Measurements from ENCODE around the gene TMOD2. TPM values are rescaled to one million over a fixed set of nuclear protein-coding genes. Genes with fewer than 3 reads are reported as not detected.

Gene TMOD2
- total and polyA plus RNA-seq, 2 of the 8 experiments (the other 6 are each of a cell fraction or from before 2014, with no cell fraction given): 0.80 to 6.5 TPM

DNA sequence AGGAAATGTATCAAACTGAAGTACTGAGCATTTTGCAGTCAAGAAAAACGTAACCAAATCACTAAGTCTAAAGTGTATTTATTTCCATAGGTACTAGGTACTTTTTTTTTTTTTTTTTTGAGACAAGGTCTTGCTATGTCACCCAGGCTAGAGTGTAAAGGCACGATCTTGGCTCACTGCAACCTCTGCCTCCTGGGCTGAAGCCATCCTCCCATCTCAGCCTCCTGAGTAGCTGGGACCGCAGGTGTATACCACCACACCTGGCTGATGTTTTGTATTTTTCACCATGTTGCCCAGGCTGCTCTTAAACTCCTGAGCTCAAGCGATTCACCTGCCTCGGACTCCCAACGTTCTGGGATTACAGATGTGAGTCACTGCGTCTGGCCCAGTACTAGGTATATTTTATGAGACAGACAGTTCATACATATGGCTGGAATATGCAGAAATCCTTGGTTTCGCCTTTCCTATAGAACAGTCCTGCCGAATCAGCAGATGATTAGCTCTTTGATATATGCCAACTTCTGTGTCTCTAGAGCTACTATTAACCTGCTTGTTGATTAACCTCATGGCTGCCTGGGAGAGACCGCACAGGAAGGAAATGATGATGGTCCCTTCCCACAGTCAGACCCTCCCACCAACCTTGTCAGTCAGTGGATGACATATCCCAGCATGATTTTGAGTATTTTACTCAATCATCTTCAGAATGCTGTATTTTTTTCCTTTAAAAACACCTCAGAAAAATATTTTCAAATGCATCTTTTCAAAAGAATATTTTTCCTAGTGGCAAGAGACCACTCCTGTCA, 110.4 kb downstream of the TMOD2 start:
- Histone ChIP-seq H2BK15ac (ENCODE audit: low read length) (no peak overlapping the region), H3K9ac (replicated peaks in 1 of 4; ENCODE audit: extremely low read depth in 1 of 4, low read depth in 3 of 4, low read length in 3 of 4) (no peak overlapping the region), H2BK20ac (ENCODE audit: low read length) (no peak overlapping the region), H3K56ac (replicated peaks; ENCODE audit: insufficient read length, low read depth, low read length) (no peak overlapping the region), H4K5ac (ENCODE audit: insufficient read length, low read depth, low read length) (no peak overlapping the region), H3K27ac (ENCODE audit: low read depth, low read length) (no peak overlapping the region), H3K79me1 (ENCODE audit: low read depth, low read length) (no peaks in the 10 kb centered on the region), H3K4me3 (ENCODE audit: extremely low read depth in 1 of 4, insufficient read depth in 2 of 4, low read depth in 3 of 4, low read length in 4 of 4) (no peak overlapping the region), H3K36me3 (ENCODE audit: control insufficient read depth in 2 of 4, insufficient read depth in 4 of 4, low read length in 3 of 4) (no peaks in the 10 kb centered on the region; a peak in 2 of 8 replicates), H3K4ac (replicated peaks; ENCODE audit: insufficient read length, low read depth, low read length) (no peak overlapping the region), H3K4me2 (ENCODE audit: insufficient read depth in 1 of 2, low read depth in 2 of 2, low read length in 2 of 2) (no peak overlapping the region), H3K18ac (ENCODE audit: extremely low read depth, low read length) (no peak overlapping the region), H3K9me3 (ENCODE audit: insufficient read depth in 2 of 2, low read depth in 1 of 2, low read length in 1 of 2) (no peaks in the 10 kb centered on the region), H3K4me1 (replicated peaks in 1 of 4; ENCODE audit: control insufficient read depth in 3 of 4, insufficient read depth in 4 of 4, low read length in 3 of 4) (peaks cover 0 to 11% (median 7%) of the 10 kb centered on the region in 4 experiments; a peak in 5 of 7 replicates), H2BK12ac (ENCODE audit: low read depth, low read length) (no peak overlapping the region), H4K20me1 (replicated peaks in 1 of 2; ENCODE audit: control insufficient read depth in 1 of 2, insufficient read depth in 2 of 2, low read length in 2 of 2) (no peaks in the 10 kb centered on the region), H4K8ac (ENCODE audit: extremely low read depth, insufficient read depth, low read length) (no peak overlapping the region), H3K14ac (ENCODE audit: insufficient read length) (no peak overlapping the region), H4K91ac (replicated peaks; ENCODE audit: insufficient read length, low read length) (no peak overlapping the region), H3K27me3 (replicated peaks in 1 of 4; ENCODE audit: control insufficient read depth in 3 of 4, extremely low read depth in 1 of 4, insufficient read depth in 3 of 4, low read length in 3 of 4) (no peaks in the 10 kb centered on the region), H2BK120ac (replicated peaks; ENCODE audit: low read depth, low read length) (no peak overlapping the region), H2AFZ (ENCODE audit: low read length) (no peak overlapping the region), H3K23me2 (ENCODE audit: low read depth, low read length) (no peaks in the 10 kb centered on the region), H3K79me2 (ENCODE audit: control insufficient read depth in 1 of 2, insufficient read depth in 2 of 2, low read length in 2 of 2) (no peaks in the 10 kb centered on the region; a peak in 1 of 4 replicates), H3K23ac (ENCODE audit: insufficient read length) (no peak overlapping the region), H2BK5ac (ENCODE audit: low read depth, low read length) (no peak overlapping the region), H2AK5ac (ENCODE audit: low read depth, low read length) (no peak overlapping the region)
- CTCF ChIA-PET (ENCODE audit: partially characterized antibody): interaction anchor here (0.6 to 1.9 kb wide), 5 partner anchors 9 to 1790 kb away, joined by 3 to 6 read pairs (median 3); no protein-coding TSS in a partner anchor
- POLR2A ChIA-PET (ENCODE audit: partially characterized antibody): interaction anchor here (1.2 kb wide), 1 partner anchor 10 kb away, joined by 3 read pairs; no protein-coding TSS in a partner anchor
- WGBS, 2 experiments (ENCODE audit: extremely low coverage in 1 of 2, insufficient coverage in 1 of 2, insufficient read length in 1 of 2, insufficient replicate concordance in 2 of 2, low coverage in 1 of 2, low lambda C conversion rate in 2 of 2, missing lambda C conversion rate in 1 of 2): 83% methylated on average over 10 of the region's 10 CpGs; no CpG with 5 or more reads in 1 of the 2 experiments
- no peak for DNase-seq (ENCODE audit: low read depth in 1 of 2, low spot score in 2 of 2)
- TF ChIP-seq SAP30 (IDR thresholded peaks at IDR 0.05; ENCODE audit: insufficient read depth, insufficient replicate concordance, low read length): no peak
- TF ChIP-seq BACH1 (IDR thresholded peaks at IDR 0.05; ENCODE audit: low read length): no peak
- no peak for TF ChIP-seq JUN (IDR thresholded peaks at IDR 0.05; ENCODE audit: low read depth, low read length)
- TF ChIP-seq, protein P1, sequence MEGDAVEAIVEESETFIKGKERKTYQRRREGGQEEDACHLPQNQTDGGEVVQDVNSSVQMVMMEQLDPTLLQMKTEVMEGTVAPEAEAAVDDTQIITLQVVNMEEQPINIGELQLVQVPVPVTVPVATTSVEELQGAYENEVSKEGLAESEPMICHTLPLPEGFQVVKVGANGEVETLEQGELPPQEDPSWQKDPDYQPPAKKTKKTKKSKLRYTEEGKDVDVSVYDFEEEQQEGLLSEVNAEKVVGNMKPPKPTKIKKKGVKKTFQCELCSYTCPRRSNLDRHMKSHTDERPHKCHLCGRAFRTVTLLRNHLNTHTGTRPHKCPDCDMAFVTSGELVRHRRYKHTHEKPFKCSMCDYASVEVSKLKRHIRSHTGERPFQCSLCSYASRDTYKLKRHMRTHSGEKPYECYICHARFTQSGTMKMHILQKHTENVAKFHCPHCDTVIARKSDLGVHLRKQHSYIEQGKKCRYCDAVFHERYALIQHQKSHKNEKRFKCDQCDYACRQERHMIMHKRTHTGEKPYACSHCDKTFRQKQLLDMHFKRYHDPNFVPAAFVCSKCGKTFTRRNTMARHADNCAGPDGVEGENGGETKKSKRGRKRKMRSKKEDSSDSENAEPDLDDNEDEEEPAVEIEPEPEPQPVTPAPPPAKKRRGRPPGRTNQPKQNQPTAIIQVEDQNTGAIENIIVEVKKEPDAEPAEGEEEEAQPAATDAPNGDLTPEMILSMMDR (IDR thresholded peaks at IDR 0.05; ENCODE audit: control extremely low read depth in 1 of 3, insufficient read depth in 1 of 3, low read depth in 1 of 3, low read length in 3 of 3): no peak
- no peak for FAIRE-seq

All from H1 (cell line).